Adrenal gland (tissue), 12 donors: ENCODE data around the gene RAD51B. TPM values are rescaled to one million over a fixed set of nuclear protein-coding genes. Genes with fewer than 3 reads are reported as not detected.

Experiments
- DNase-seq, 7 donors: peaks; one replicate each; pipeline ENCODE4 v3.0.0-alpha.2; 2019 to 2020
- H3K27ac ChIP-seq, 5 donors: fragments of 200-600 bp; sonication (generic) in 4 of 5; 1 replicate in 3 of 5; 2 replicates in 2 of 5; pipeline versions ENCODE4 v1.5.1 to v1.8.0; 2016 to 2020; ENCODE audit warnings: mild to moderate bottlenecking in 1 of 5
- H3K27me3 ChIP-seq: fragments of 200-600 bp; 2 replicates; pipeline ENCODE4 v1.8.0; 2021
- H3K36me3 ChIP-seq, 2 donors: fragments of 200-600 bp; replicated peaks in 1 of 2; 1 replicate in 1 of 2; 2 replicates in 1 of 2; pipeline versions ENCODE4 v1.5.1 to v1.8.0; 2018 to 2022
- H3K4me1 ChIP-seq, 2 donors: fragments of 200-600 bp; replicated peaks in 1 of 2; 1 replicate in 1 of 2; 2 replicates in 1 of 2; pipeline versions ENCODE4 v1.5.1 to v1.8.0; 2018 to 2021
- H3K4me3 ChIP-seq, 4 donors: fragments of 200-600 bp; sonication (generic) in 3 of 4; one replicate each; pipeline ENCODE4 v1.5.1; 2016 to 2018
- H3K9me3 ChIP-seq, 3 donors: fragments of 200-600 bp; sonication (generic) in 1 of 3; replicated peaks in 1 of 3; 1 replicate in 2 of 3; 2 replicates in 1 of 3; pipeline versions ENCODE4 v1.5.1 to v1.8.0; 2016 to 2021
- CTCF ChIP-seq, 6 experiments: fragments of 450-650 bp in 4 of 6; fragments of 200-600 bp in 2 of 6; sonication (generic) in 1 of 6; IDR thresholded peaks; 1 replicate in 5 of 6; 2 replicates in 1 of 6; pipeline versions ENCODE4 v1.5.1 to v1.8.0; 2016 to 2021; ENCODE audit warnings: antibody characterized with exemption in 6 of 6, mild to moderate bottlenecking in 2 of 6, moderate library complexity in 1 of 6
- POLR2A ChIP-seq, 2 donors: fragments of 450-650 bp; IDR thresholded peaks; one replicate each; pipeline ENCODE4 v1.6.1; 2017; ENCODE audit warnings: antibody characterized with exemption in 2 of 2, mild to moderate bottlenecking in 2 of 2, moderate library complexity in 1 of 2
- WGBS, 4 donors: extraction: QIAGEN DNeasy Blood & Tissue Kit in 2 of 4; methylation state at CpG; one replicate each; pipeline versions ENCODE4 v1.1.5 to v1.1.7; 2013 to 2017; 5-methylcytosine and 5-hydroxymethylcytosine counted together
- intact Hi-C, 2 donors: fragments of 100-400 bp; cut with DNase I; formaldehyde crosslinking; loops; one replicate each; pipeline versions ENCODE4 v1.14.1 to v1.15.0; 2022 to 2023
- polyA plus RNA-seq, 3 donors: library from polyadenylated mRNA; stranded (reverse); fragments of 200-250 nt in 2 of 3; fragments of 350-450 nt in 1 of 3; fragmentation: Illumina TruSeq in 1 of 3; extraction: RNeasy Lipid Tissue Mini Kit (QIAGEN cat#74804) in 1 of 3; gene quantifications; one replicate each; pipeline ENCODE4 v1.2.3, GENCODE V29; 2013 to 2014
- total RNA-seq, 9 donors: library from RNA; depleted of rRNA in 4 of 9; stranded (reverse); fragments of >200 nt in 4 of 9; fragments of 120-200 nt in 1 of 9; fragmentation: NEBNext Ultra II Directional in 1 of 9; extraction: Animal tissue kit (Norgen Biotek cat#: 25700) in 1 of 9; gene quantifications; one replicate each; pipeline versions ENCODE4 v1.1.0 to v1.2.4, GENCODE V29; 2013 to 2023
- donor health status: healthy with polysubstance abuse.
- donor health status: Bipolar disorder and iron deficiency.
- donor health status: DM: yes; HTN: yes; CAD: no.
- donor health status: DM: no; HTN: no; CAD: no.
- donor health status: DM: no; HTN: no; CAD: no.
- donor health status: DM: yes; HTN: yes; CAD: no.

The RAD51B gene
- total and polyA plus RNA-seq, 12 donors: 2.3 to 24.6 (median 12.4) TPM

GRCh38 chr14:68655911-68656316 is 836.3 kb downstream of the RAD51B start:
- H3K27me3 ChIP-seq: no peaks in the 10 kb centered on the region
- no peak overlapping the region for H3K4me3 ChIP-seq
- TF ChIP-seq CTCF (IDR thresholded peaks at IDR 0.05): no peak
- no peak for TF ChIP-seq POLR2A (IDR thresholded peaks at IDR 0.05)
- no peaks in the 10 kb centered on the region for H3K9me3 ChIP-seq
- peaks cover 7 to 12% of the 10 kb centered on the region in 2 donors for H3K4me1 ChIP-seq
- H3K27ac ChIP-seq: no peak overlapping the region
- peak in 1 of 7 donors; percentile 43 for DNase-seq
- intact Hi-C loops: no loop called here
- 88 to 100% (median 96%) methylated on average over 1 of the region's 1 CpG; no CpG with 5 or more reads in 1 of the 4 donors for WGBS, 4 donors
- H3K36me3 ChIP-seq: no peaks in the 10 kb centered on the region

GRCh38 chr14:68656452-68656851 is 836.9 kb downstream of the RAD51B start:
- Histone ChIP-seq H3K4me3 (no peak overlapping the region), H3K27ac (no peak overlapping the region), H3K36me3 (no peaks in the 10 kb centered on the region), H3K4me1 (peaks cover 7 to 12% of the 10 kb centered on the region in 2 donors), H3K27me3 (no peaks in the 10 kb centered on the region), H3K9me3 (no peaks in the 10 kb centered on the region)
- intact Hi-C loops: no loop called here
- DNase-seq: peak in 1 of 7 donors; percentile 29
- WGBS, 4 donors: 88 to 100% (median 96%) methylated on average over 6 to 8 of the region's 8 CpGs
- no peak for TF ChIP-seq CTCF (IDR thresholded peaks at IDR 0.05)

- DNase-seq: peak in 2 of 7 donors; percentile 6 to 36
- intact Hi-C loops: no loop called here
- Histone ChIP-seq H3K27ac (no peak overlapping the region), H3K4me3 (no peak overlapping the region), H3K27me3 (no peaks in the 10 kb centered on the region), H3K4me1 (peaks cover 7 to 12% of the 10 kb centered on the region in 2 donors), H3K9me3 (no peaks in the 10 kb centered on the region), H3K36me3 (no peaks in the 10 kb centered on the region)
- WGBS, 4 donors: 93 to 98% (median 96%) methylated on average over 4 of the region's 4 CpGs
- no peak for TF ChIP-seq POLR2A (IDR thresholded peaks at IDR 0.05)
- TF ChIP-seq CTCF (IDR thresholded peaks at IDR 0.05): no peak
Measured at GRCh38 chr14:68657300-68658028, 837.9 kb downstream of the RAD51B start.

GRCh38 chr14:68658029-68658509 is 838.5 kb downstream of the RAD51B start:
- Histone ChIP-seq H3K36me3 (no peaks in the 10 kb centered on the region), H3K4me1 (peaks cover 7 to 12% of the 10 kb centered on the region in 2 donors), H3K9me3 (no peaks in the 10 kb centered on the region), H3K27me3 (no peaks in the 10 kb centered on the region), H3K4me3 (no peak overlapping the region), H3K27ac (no peak overlapping the region)
- DNase-seq: peak in 3 of 7 donors; percentile 11 to 40 (median 15)
- WGBS, 4 donors: 81 to 96% (median 87%) methylated on average over 2 to 8 of the region's 8 CpGs
- intact Hi-C loops: no loop called here
- TF ChIP-seq CTCF (IDR thresholded peaks at IDR 0.05) (no peak), POLR2A (IDR thresholded peaks at IDR 0.05) (no peak)
